SHP77 treated with DMSO at 0.1 percent for 48 hours (cell line): ENCODE measurements around the gene CPA5.
"Not testable (repeated sequence)": the region's sequence is repeated elsewhere in the genome, so short reads cannot be mapped to it uniquely, and the experiment has no call there.

Experiments used
- DNase-seq: peaks from one replicate; lab custom pipeline; 2025; lab: John Stamatoyannopoulos, UW

CPA5 gene, protein sequence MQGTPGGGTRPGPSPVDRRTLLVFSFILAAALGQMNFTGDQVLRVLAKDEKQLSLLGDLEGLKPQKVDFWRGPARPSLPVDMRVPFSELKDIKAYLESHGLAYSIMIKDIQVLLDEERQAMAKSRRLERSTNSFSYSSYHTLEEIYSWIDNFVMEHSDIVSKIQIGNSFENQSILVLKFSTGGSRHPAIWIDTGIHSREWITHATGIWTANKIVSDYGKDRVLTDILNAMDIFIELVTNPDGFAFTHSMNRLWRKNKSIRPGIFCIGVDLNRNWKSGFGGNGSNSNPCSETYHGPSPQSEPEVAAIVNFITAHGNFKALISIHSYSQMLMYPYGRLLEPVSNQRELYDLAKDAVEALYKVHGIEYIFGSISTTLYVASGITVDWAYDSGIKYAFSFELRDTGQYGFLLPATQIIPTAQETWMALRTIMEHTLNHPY

DNA sequence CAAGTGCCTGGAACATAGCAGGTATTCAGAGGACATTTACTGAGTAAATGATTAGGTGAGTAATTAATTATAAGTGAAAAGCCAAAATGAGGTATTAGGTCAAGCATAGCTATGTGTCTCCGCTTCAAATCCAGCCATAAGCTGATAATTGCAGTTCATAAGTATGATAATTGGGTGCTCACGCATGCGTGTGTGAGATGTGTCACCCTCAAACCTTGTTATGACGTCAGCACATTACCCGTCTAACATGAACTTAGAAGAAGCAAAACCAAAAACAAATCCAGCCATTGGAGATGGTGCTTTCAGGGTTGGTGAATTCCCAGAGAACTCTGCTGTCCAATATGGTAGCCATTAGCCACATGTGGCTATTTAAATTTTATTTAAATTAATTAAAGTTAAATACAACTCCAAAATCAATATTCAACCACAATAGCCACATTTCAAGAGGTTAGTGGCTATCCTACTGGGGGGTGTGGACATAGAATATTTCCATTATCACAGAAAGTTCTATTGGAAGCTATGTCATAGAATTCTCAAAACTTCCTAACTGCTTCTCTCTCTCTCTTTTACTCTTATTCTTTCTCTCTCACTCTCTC, at the start of gene CPA5:
CPA5 (plus strand) TSS at position 546 of the 596 bp plus-strand sequence. CDS start 1,670 bp downstream, outside the sequence.
- DNase-seq: no peak

GRCh38 chr7:130296221-130296951, 48.2 kb upstream of the CPA5 start:
- no peak for DNase-seq

DNA sequence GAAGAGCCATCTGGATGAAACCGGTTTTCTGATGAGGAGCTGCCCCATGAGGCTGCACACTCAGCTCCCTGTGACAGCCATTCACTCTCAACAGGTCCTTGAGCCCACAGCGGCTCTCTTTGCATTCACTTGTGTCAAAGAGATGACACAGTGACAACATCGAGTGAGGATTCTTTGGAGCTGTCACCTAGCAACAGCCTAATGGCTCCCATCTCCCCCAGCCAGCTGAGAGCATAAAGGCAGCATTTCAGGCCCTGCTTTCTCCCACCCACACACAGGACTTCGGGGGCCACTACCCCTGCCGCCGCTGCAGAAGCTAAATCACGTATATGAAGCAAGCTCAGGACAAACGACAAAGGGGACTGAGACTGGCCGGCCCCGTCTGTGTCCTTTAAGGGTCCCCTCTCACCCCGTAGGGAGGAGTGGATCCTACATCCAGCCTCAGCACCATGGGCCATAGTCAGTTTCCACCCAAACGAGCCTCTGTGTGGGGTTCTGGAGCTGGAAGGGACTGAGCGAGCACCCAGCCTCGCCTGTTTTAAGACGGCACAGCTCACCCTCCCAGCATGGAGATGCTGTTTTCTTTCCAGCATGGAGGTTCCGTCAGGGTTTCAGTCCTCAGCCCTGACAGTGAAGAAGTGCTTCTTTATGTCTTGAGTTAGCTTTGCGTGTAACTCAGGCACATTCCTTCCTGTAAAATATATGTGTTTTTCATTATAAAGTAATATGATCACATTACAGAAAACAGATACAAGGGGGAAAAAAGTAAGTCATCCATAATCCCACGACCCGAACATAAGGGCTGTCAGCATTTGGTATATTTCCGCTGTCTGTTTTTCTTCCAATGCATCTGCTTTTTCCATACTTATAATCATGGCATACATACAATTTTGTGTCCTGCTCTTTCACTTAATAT, 46.7 kb upstream of the CPA5 start:
- no peak for DNase-seq

DNA sequence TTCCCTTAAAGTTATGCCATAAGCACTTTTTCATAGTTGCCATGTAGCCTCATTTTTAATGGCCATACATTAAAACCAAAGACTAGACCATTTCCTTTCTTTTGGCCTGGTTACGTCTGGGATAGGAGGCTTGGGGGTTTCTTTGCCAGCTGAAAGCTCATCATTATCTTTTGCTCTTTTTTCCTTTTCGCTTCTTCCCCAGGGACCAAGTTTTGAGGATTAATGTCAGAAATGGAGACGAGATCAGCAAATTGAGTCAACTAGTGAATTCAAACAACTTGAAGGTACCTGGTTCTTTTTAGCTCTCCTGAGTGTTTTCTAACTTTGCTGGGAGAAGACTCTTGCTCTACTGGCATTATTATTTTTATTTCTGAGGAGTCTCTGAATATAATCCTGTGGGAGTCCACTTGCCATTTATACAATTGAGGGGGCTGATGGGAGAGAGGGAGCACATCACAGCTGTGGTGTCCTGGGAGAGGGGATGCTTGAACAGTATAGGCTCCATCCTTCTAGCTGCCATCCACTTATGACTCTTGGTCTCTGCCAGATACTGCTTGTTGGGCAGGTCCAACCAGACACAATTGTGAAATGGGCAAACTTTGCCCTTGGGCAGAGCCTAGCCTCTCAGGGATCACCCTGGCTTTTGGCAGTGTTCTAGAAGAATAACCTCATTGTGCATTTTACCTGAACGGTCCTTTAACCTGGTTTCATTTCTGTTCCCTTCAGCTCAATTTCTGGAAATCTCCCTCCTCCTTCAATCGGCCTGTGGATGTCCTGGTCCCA, 45.9 kb upstream of the CPA5 start:
- no peak for DNase-seq

DNA sequence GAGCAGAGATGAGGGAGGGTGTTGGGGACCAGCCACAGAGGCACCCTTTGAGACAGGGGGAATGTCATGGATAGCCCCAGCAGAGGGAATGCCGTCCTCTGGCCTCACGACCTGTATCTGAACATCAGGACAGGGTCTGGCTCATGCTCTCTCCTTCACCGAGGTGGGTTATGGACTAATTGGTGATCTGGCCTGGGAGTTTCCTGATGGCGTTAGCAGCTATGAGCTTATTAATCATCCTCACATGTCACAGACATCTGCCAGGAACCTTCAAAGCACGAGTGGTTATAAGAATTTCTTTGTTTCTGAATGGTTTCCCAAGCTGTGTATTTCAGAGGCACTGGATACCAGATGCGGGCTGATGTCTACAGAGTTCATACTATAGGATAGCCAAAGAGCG, 44.8 kb upstream of the CPA5 start:
- DNase-seq: no peak

- no peak for DNase-seq
Observed at GRCh38 chr7:130301501-130302020, 43.1 kb upstream of the CPA5 start.

- DNase-seq: no peak
Observed at GRCh38 chr7:130302649-130303048, 42.0 kb upstream of the CPA5 start.

DNA sequence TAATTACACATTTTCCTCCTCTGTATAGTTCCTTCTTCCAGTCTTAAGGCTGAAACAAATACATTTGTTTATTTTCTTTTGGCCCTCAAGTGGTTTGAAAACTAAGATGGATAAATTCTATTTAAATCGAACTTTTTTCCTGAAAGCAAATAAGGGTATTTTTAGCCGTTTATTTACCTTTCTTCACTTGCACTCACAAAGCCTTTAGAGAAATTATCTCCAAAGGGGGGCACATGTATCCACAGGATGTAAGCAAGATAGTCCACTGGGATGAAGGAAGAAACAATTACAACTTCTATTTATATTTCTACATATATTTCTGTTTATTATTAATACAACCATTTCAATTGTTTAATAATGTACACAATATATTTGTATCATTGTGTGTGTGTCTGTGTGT, 41.5 kb upstream of the CPA5 start:
- DNase-seq: no peak

- no peak for DNase-seq
Observed at GRCh38 chr7:130303551-130303950, 41.1 kb upstream of the CPA5 start.

GRCh38 chr7:130303982-130304381, 40.6 kb upstream of the CPA5 start:
- no peak for DNase-seq

DNA sequence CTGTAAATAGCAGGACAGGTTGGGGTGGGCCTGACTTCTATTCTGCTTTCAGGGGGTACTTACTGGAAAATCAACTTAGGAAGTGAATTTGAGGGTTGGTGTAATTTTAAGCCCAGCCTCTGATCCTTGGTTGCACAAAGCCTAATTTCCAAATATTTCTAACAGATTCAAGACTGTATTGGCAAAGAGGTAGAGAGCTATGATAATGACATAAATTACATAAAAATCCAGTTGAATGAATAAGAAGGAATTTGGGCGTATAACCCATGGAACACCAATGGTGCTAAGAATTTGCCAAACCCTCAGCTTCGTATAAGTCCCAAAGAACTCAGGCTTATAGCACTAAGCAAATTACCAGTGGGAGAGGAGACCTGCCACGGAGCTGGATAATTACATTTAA, 39.7 kb upstream of the CPA5 start:
- no peak for DNase-seq

GRCh38 chr7:130305433-130306042, 39.1 kb upstream of the CPA5 start:
- DNase-seq: no peak

GRCh38 chr7:130309986-130310385, 34.6 kb upstream of the CPA5 start:
- no peak for DNase-seq

DNA sequence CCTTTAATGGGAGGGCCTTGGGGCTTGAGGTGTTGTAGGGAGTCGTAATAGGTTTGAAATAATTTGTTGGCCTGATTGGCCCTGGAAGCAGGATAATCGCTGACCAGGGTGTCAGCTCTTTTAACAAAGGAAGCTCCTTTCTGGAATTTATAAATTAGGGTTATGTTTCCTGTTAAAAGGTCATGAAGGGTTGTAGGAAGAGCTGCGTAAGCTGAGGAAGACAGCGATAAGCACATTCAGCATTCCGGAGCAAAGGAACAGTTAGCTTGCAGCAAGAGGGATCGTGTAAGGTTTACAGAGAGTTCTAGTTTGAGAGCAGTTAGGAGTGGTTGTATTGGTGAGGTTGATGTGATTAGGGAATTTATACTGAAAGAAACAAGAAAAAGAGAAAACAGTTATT, 30.3 kb upstream of the CPA5 start:
- no peak for DNase-seq

DNA sequence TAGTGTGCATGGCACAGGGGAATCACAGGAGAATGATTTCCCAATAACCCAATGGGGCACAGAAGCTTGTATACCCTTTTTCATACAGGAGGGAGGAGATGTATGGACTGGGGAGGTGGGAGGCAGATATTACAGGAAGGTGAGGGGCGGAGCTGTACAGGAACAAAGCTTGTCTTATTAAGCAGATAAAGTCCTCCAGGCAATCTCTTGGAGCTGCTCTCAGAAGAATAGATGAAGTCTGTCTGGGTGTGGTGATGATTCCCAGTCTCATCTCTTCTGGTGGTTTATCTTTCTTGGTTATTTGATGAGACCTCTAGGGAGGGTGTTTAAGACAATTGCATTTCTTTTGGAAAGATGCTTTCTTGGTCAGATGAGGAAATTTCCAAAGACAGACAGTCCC, 25.1 kb upstream of the CPA5 start:
- DNase-seq: no peak

- not testable (repeated sequence) for DNase-seq
Observed at GRCh38 chr7:130321542-130322229, 22.9 kb upstream of the CPA5 start.

DNA sequence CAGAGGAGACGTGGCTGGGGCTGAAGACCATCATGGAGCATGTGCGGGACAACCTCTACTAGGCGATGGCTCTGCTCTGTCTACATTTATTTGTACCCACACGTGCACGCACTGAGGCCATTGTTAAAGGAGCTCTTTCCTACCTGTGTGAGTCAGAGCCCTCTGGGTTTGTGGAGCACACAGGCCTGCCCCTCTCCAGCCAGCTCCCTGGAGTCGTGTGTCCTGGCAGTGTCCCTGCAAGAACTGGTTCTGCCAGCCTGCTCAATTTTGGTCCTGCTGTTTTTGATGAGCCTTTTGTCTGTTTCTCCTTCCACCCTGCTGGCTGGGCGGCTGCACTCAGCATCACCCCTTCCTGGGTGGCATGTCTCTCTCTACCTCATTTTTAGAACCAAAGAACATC, 22.0 kb upstream of the CPA5 start:
- DNase-seq: no peak

DNA sequence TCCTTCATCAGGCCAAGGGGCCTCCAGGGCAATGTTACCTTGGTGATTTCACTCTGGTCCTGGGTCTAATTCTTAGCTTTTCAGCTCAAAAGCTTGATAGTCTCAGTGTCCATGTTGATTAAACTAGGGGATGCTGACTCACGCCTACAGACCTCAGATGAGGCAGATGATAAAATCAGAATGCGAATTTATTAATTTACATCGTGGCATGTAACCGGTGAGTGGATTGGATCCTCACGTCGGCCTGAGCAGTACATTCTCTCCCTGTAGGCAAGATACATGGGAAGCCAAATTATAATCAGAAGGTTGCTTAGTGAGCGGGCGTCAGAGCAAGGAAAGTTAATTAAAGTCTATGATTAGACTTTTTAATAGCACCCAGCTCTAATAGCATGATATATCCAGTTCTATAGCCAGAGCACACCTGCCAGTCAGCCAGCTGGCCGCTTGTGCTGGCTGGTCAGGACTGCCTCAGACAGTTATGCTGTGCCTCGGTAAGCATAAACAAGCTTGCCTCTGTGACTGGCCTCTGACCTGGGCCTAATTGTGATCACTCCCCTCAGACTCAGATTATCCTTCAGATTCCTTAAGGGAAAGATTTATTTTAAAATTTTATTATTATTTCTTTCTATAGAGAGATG, 20.2 kb upstream of the CPA5 start:
- no peak for DNase-seq

DNA sequence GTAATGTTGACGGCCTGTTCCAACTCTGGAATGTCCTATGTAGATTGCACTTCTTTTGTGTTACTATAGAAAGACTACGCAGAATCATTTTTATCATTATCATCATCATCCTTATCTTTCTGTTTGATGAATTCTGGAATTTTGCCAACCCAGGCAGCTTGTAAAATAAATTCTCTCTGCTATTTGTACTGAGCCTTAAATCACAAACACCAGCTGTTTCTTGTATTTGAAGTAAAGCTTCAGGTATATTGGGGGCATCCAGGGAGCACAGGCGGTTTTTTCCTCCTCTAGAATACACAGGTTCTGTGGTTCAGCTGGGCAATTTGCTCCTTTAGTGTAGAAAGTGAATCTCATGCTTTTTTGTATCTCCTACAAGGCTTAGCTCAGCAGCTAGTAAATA, 14.9 kb upstream of the CPA5 start:
- no peak for DNase-seq
